Measurements from ENCODE around the gene PTAFR. TPM values are rescaled to one million over a fixed set of nuclear protein-coding genes. Genes with fewer than 3 reads are reported as not detected.

The PTAFR gene
- total and polyA plus RNA-seq, 12 donors = 0.72 to 11.7 (median 6.4) TPM

GRCh38 chr1:28126783-28127490, 49.6 kb downstream of the PTAFR start:
- Histone ChIP-seq H3K4me3 (no peak overlapping the region), H3K27me3 (no peaks in the 10 kb centered on the region), H3K4me1 (replicated peaks in 1 of 2) (no peaks in the 10 kb centered on the region), H3K9me3 (replicated peaks in 1 of 3) (no peaks in the 10 kb centered on the region), H3K27ac (peak overlapping the region in 2 of 5 donors; percentile 21 to 74), H3K36me3 (replicated peaks in 1 of 2) (no peaks in the 10 kb centered on the region)
- no peak for TF ChIP-seq POLR2A (IDR thresholded peaks at IDR 0.05)
- no peak for TF ChIP-seq CTCF (IDR thresholded peaks at IDR 0.05)
- intact Hi-C loops (cut with DNase I) = no loop called here
- WGBS, 4 donors = 53 to 64% (median 56%) methylated on average over 5 of the region's 5 CpGs
- DNase-seq = no peak

- Histone ChIP-seq H3K9me3 (replicated peaks in 1 of 3) (no peaks in the 10 kb centered on the region), H3K4me3 (no peak overlapping the region), H3K27ac (peak overlapping the region in 1 of 5 donors; percentile 58), H3K4me1 (replicated peaks in 1 of 2) (no peaks in the 10 kb centered on the region), H3K27me3 (no peaks in the 10 kb centered on the region), H3K36me3 (replicated peaks in 1 of 2) (no peaks in the 10 kb centered on the region)
- no peak for DNase-seq
- intact Hi-C loops (cut with DNase I) = no loop called here
- WGBS, 4 donors = 52 to 67% (median 64%) methylated on average over 3 of the region's 3 CpGs
- no peak for TF ChIP-seq CTCF (IDR thresholded peaks at IDR 0.05)
- TF ChIP-seq POLR2A (IDR thresholded peaks at IDR 0.05) = no peak
These were observed 50.3 kb downstream of the PTAFR start for GRCh38 chr1:28126212-28126611.

GRCh38 chr1:28123461-28123961, 53.0 kb downstream of the PTAFR start:
- Histone ChIP-seq H3K27me3 (no peaks in the 10 kb centered on the region), H3K4me1 (replicated peaks in 1 of 2) (no peaks in the 10 kb centered on the region), H3K36me3 (replicated peaks in 1 of 2) (no peaks in the 10 kb centered on the region), H3K27ac (peak overlapping the region in 1 of 5 donors; percentile 22), H3K4me3 (no peak overlapping the region), H3K9me3 (replicated peaks in 1 of 3) (no peaks in the 10 kb centered on the region)
- intact Hi-C loops (cut with DNase I) = no loop called here
- no peak for TF ChIP-seq POLR2A (IDR thresholded peaks at IDR 0.05)
- TF ChIP-seq CTCF (IDR thresholded peaks at IDR 0.05) = no peak
- WGBS, 4 donors = 34 to 63% (median 55%) methylated on average over 4 of the region's 4 CpGs
- no peak for DNase-seq

- no peaks in the 10 kb centered on the region for H3K9me3 ChIP-seq (replicated peaks in 1 of 3)
- H3K27ac ChIP-seq = no peak overlapping the region
- H3K36me3 ChIP-seq (replicated peaks in 1 of 2) = no peaks in the 10 kb centered on the region
- no peaks in the 10 kb centered on the region for H3K27me3 ChIP-seq
- H3K4me3 ChIP-seq = no peak overlapping the region
- no peak for DNase-seq
- TF ChIP-seq CTCF (IDR thresholded peaks at IDR 0.05) (no peak), POLR2A (IDR thresholded peaks at IDR 0.05) (no peak)
- WGBS, 4 donors = 69 to 82% (median 77%) methylated on average over 3 of the region's 3 CpGs
- H3K4me1 ChIP-seq (replicated peaks in 1 of 2) = no peaks in the 10 kb centered on the region
- intact Hi-C loops (cut with DNase I) = no loop called here
These were observed 54.3 kb downstream of the PTAFR start for GRCh38 chr1:28122183-28122582.
